Type B pancreatic cell (in vitro differentiated cells): ENCODE data around the gene ZNF516. TPM values are rescaled to one million over a fixed set of nuclear protein-coding genes. Genes with fewer than 3 reads are reported as not detected.

Experiments
- DNase-seq: peaks from one replicate; pipeline ENCODE4 v3.0.0; 2021; ENCODE audit warnings: mixed read lengths; ENCODE audit not compliant: unreplicated experiment; ENCODE audit errors: extremely low spot score
- H3K27ac Mint-ChIP-seq: 2 replicates; pipeline ENCODE4 v1.8.0; 2021; ENCODE audit warnings: mild to moderate bottlenecking, mixed read lengths
- H3K27me3 Mint-ChIP-seq: 2 replicates; pipeline ENCODE4 v1.8.0; 2021; ENCODE audit warnings: mixed read lengths
- H3K36me3 Mint-ChIP-seq: 2 replicates; pipeline ENCODE4 v1.8.0; 2021; ENCODE audit warnings: mixed read lengths
- H3K4me1 Mint-ChIP-seq: one replicate; pipeline ENCODE4 v1.8.0; 2021; ENCODE audit warnings: mixed read lengths; ENCODE audit not compliant: unreplicated experiment
- H3K4me3 Mint-ChIP-seq: 2 replicates; pipeline ENCODE4 v1.8.0; 2021; ENCODE audit warnings: mild to moderate bottlenecking, mixed read lengths
- H3K9me3 Mint-ChIP-seq: 2 replicates; pipeline ENCODE4 v1.8.0; 2021; ENCODE audit warnings: mixed read lengths
- total RNA-seq: library from RNA; stranded (reverse); gene quantifications from 2 replicates; pipeline ENCODE4 v1.2.1, GENCODE V29; 2021; ENCODE audit warnings: low replicate concordance
- TF ChIP-seq, protein P1 (sequence below): fragments of 200-600 bp; sonication (generic); conservative IDR thresholded peaks from 2 replicates; pipeline ENCODE4 v1.5.0; 2021; ENCODE audit warnings: antibody characterized with exemption, mild to moderate bottlenecking

The ZNF516 gene
- total RNA-seq, 1 donor from 2014 or later, result 71.2 TPM

- TF ChIP-seq, protein P1, sequence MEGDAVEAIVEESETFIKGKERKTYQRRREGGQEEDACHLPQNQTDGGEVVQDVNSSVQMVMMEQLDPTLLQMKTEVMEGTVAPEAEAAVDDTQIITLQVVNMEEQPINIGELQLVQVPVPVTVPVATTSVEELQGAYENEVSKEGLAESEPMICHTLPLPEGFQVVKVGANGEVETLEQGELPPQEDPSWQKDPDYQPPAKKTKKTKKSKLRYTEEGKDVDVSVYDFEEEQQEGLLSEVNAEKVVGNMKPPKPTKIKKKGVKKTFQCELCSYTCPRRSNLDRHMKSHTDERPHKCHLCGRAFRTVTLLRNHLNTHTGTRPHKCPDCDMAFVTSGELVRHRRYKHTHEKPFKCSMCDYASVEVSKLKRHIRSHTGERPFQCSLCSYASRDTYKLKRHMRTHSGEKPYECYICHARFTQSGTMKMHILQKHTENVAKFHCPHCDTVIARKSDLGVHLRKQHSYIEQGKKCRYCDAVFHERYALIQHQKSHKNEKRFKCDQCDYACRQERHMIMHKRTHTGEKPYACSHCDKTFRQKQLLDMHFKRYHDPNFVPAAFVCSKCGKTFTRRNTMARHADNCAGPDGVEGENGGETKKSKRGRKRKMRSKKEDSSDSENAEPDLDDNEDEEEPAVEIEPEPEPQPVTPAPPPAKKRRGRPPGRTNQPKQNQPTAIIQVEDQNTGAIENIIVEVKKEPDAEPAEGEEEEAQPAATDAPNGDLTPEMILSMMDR, result no peak
- Mint-ChIP-seq H3K4me3 (no peak overlapping the region), H3K27me3 (no peaks in the 10 kb centered on the region), H3K9me3 (no peaks in the 10 kb centered on the region), H3K4me1 (peaks cover 48% of the 10 kb centered on the region), H3K27ac (no peak overlapping the region), H3K36me3 (peaks cover 54% of the 10 kb centered on the region)
- DNase-seq, result no peak
Measured at GRCh38 chr18:76433788-76434187, 61.3 kb downstream of the ZNF516 start.

- peaks cover 42% of the 10 kb centered on the region for H3K4me1 Mint-ChIP-seq
- H3K27me3 Mint-ChIP-seq, result no peaks in the 10 kb centered on the region
- TF ChIP-seq, protein P1, result no peak
- DNase-seq, result no peak
- peaks cover 55% of the 10 kb centered on the region for H3K36me3 Mint-ChIP-seq
- H3K9me3 Mint-ChIP-seq, result no peaks in the 10 kb centered on the region
- H3K4me3 Mint-ChIP-seq, result no peak overlapping the region
- no peak overlapping the region for H3K27ac Mint-ChIP-seq
Measured at GRCh38 chr18:76432970-76433767, 61.9 kb downstream of the ZNF516 start.

GRCh38 chr18:76432274-76432755 lies 62.7 kb downstream of the ZNF516 start:
- H3K27ac Mint-ChIP-seq, result no peak overlapping the region

DNA sequence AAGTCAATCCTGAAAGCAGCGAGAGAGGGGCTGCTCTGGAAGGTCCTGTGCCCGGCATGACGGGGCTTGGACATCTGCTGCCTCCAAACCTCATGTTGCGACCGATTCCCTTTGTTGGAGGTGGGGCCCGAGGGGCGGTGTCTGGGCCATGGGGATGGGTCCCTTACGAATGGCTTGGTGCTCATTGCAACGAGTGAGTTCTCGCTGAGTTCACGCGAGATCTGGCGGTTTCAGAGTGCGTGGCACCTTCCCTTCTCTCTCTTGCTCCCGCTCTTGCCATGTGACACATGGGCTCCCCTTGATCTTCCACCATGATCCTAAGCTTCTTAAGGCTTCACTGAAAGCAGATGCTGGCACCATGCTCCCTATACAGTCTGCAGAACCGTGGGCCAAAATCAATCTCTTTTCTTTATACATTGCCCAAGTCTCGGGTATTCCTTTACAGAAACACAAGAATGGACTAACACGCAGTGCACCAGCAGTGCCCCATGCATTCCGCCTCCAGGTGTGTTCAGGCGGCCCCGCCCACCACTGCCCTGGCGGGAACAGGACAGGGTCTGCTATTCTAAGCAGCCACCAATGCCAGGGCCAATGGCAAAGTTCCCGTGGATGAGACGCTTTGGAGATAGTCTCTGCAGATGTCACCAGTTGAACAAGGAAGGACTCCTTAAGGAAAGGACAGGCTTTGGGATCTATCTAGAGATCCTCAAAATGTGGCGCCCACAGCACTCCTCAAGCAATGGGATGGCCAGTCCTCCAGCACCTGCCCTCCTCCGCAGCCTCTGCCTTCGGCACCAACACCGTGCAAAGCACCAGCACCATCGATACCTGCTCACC lies 63.4 kb downstream of the ZNF516 start:
- no peak overlapping the region for H3K27ac Mint-ChIP-seq
- H3K36me3 Mint-ChIP-seq, result peaks cover 50% of the 10 kb centered on the region
- no peak for DNase-seq
- no peaks in the 10 kb centered on the region for H3K27me3 Mint-ChIP-seq
- TF ChIP-seq, protein P1, result no peak
- no peaks in the 10 kb centered on the region for H3K9me3 Mint-ChIP-seq
- H3K4me3 Mint-ChIP-seq, result no peak overlapping the region
- H3K4me1 Mint-ChIP-seq, result peaks cover 34% of the 10 kb centered on the region

More at GRCh38 chr18:76432274-76432755, 62.7 kb downstream of the ZNF516 start:
- Mint-ChIP-seq H3K9me3 (no peaks in the 10 kb centered on the region), H3K4me3 (no peak overlapping the region), H3K4me1 (peaks cover 37% of the 10 kb centered on the region), H3K27me3 (no peaks in the 10 kb centered on the region), H3K36me3 (peaks cover 53% of the 10 kb centered on the region)
- no peak for DNase-seq
- TF ChIP-seq, protein P1, result no peak

DNA sequence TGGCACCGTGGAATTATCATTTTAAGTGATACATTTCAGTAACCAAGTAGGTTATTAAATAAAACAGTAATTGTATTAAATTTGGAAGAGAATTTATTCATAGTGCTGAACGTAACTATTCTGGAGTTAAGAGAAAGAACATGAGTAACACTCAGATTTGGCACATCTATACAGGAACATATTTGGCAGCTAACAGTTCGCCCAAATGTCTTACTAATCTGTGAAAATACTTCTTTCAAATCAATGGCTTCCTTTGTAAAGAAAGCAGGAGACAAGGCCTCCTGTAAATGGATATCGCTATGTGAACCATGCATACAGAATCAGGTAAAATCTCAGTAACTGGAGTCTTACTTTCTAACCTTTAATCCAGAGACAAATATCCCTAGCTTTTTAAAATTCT lies 64.4 kb downstream of the ZNF516 start:
- TF ChIP-seq, protein P1, result no peak
- Mint-ChIP-seq H3K4me1 (peaks cover 37% of the 10 kb centered on the region), H3K4me3 (no peak overlapping the region), H3K27ac (no peak overlapping the region), H3K9me3 (no peaks in the 10 kb centered on the region), H3K27me3 (no peaks in the 10 kb centered on the region), H3K36me3 (peaks cover 50% of the 10 kb centered on the region)
- DNase-seq, result no peak
